22Rv1 (cell line): Measurements from ENCODE around the gene CFAP54.

ENCODE experiments used
- H3K27ac ChIP-seq: fragments of 450-650 bp; 2 replicates; pipeline ENCODE4 v1.5.1; 2017
- CTCF ChIP-seq: fragments of 450-650 bp; IDR thresholded peaks from 2 replicates; pipeline ENCODE4 v1.5.1; 2017; ENCODE audit warnings: mild to moderate bottlenecking
- ZFX ChIP-seq: fragments of 450-650 bp; IDR thresholded peaks from 2 replicates; pipeline ENCODE4 v1.6.1; 2017; ENCODE audit warnings: antibody characterized with exemption, borderline replicate concordance

Gene CFAP54

GRCh38 chr12:96810057-96810456, 320.7 kb downstream of the CFAP54 start:
- H3K27ac ChIP-seq, result no peak overlapping the region
- no peak for TF ChIP-seq ZFX
- no peak for TF ChIP-seq CTCF

GRCh38 chr12:96810477-96810876, 321.1 kb downstream of the CFAP54 start:
- H3K27ac ChIP-seq, result no peak overlapping the region
- TF ChIP-seq CTCF, result no peak
- TF ChIP-seq ZFX, result no peak

GRCh38 chr12:96811083-96811482, 321.7 kb downstream of the CFAP54 start:
- no peak overlapping the region for H3K27ac ChIP-seq
- TF ChIP-seq ZFX (no peak), CTCF (no peak)

- H3K27ac ChIP-seq, result no peak overlapping the region
- TF ChIP-seq ZFX (no peak), CTCF (no peak)
Measured at GRCh38 chr12:96812153-96812552, 322.8 kb downstream of the CFAP54 start.

GRCh38 chr12:96814200-96814599, 324.8 kb downstream of the CFAP54 start:
- TF ChIP-seq ZFX (no peak), CTCF (no peak)
- H3K27ac ChIP-seq, result no peak overlapping the region

- no peak overlapping the region for H3K27ac ChIP-seq
- TF ChIP-seq ZFX (no peak), CTCF (no peak)
Measured at GRCh38 chr12:96821592-96821991, 332.2 kb downstream of the CFAP54 start.

- H3K27ac ChIP-seq, result no peak overlapping the region
- TF ChIP-seq ZFX, result no peak
- TF ChIP-seq CTCF, result no peak
Measured at GRCh38 chr12:96822641-96823040, 333.3 kb downstream of the CFAP54 start.
